ENCODE measurements around the gene PTPRM. TPM values are rescaled to one million over a fixed set of nuclear protein-coding genes. Genes with fewer than 3 reads are reported as not detected.

The PTPRM gene
- total RNA-seq, 4 donors from 2014 or later: 206 to 337 (median 255) TPM

DNA sequence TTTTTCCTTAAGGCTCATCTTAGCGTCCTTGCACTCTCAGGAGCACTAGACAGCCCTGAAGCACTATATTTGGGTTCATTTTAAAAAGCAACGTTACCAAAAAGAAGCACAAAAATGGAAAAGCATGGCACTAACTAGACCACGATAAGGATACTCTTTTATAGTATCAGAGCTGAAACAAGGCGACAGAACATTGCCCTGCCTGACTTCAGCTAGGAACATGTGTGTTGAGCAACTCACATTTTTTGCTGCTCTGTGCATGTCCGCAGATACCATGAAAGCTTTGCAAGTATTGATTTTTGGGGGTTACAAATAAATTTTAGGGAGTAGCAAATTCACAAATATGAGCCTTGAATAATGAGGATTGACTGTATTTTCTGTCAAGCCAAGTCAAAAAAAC, 332.0 kb downstream of the PTPRM start:
- TF ChIP-seq, protein P1, sequence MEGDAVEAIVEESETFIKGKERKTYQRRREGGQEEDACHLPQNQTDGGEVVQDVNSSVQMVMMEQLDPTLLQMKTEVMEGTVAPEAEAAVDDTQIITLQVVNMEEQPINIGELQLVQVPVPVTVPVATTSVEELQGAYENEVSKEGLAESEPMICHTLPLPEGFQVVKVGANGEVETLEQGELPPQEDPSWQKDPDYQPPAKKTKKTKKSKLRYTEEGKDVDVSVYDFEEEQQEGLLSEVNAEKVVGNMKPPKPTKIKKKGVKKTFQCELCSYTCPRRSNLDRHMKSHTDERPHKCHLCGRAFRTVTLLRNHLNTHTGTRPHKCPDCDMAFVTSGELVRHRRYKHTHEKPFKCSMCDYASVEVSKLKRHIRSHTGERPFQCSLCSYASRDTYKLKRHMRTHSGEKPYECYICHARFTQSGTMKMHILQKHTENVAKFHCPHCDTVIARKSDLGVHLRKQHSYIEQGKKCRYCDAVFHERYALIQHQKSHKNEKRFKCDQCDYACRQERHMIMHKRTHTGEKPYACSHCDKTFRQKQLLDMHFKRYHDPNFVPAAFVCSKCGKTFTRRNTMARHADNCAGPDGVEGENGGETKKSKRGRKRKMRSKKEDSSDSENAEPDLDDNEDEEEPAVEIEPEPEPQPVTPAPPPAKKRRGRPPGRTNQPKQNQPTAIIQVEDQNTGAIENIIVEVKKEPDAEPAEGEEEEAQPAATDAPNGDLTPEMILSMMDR (IDR thresholded peaks at IDR 0.05; ENCODE audit: low read depth): no peak

DNA sequence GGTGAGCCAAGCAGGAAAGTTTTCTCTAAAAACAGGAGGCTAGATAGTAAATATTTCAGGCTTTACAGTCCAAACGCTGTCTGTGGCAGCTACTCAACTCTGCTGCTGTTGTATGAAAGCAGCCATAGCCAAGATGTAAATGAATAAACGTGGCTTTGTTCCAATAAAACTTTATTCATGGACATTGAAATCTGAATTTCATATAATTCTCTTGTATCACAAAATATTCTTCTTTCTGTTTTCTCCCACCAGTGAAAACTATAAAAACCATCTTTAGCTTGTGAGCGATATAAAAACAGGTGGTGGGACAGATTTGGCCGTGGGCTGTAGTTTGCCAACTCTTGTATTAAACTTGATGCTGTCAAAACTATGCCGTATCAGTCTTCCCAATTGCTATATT, 333.0 kb downstream of the PTPRM start:
- TF ChIP-seq, protein P1 (IDR thresholded peaks at IDR 0.05; ENCODE audit: low read depth): no peak

GRCh38 chr18:7901657-7902056, 334.5 kb downstream of the PTPRM start:
- TF ChIP-seq, protein P1 (IDR thresholded peaks at IDR 0.05; ENCODE audit: low read depth): no peak

GRCh38 chr18:7902399-7902839, 335.3 kb downstream of the PTPRM start:
- TF ChIP-seq, protein P1 (IDR thresholded peaks at IDR 0.05; ENCODE audit: low read depth): no peak

GRCh38 chr18:7904529-7904928, 337.4 kb downstream of the PTPRM start:
- TF ChIP-seq, protein P1 (IDR thresholded peaks at IDR 0.05; ENCODE audit: low read depth): no peak

DNA sequence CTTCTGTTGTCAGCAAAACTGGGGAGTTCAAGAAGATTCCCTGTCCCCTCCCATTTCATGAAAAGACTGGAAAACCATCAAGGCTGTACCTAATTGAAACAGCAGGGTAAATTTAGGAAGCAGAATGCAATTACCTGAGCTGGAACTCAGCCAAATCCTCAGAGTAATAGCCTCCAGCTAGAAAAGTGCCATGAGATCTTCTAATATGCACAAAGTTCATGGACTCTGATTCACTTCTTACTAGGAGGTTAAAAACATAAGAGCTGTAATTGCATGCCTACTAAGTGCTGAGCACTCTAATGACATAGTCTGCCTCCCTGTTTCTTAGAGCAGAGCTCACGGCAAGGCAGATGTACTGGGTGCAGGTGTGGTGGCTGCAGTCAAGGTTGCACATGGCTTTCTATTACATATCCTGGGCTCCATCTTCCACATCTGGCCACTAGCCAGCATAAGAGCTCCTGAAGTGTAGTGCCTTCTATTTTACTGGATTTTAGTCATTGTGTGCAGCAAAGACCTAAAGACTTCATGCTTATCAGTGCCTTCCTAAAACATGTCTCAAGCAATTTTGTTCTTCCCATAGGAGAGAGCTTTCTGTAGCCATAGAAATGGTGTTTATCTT, 341.7 kb downstream of the PTPRM start:
- TF ChIP-seq, protein P1 (IDR thresholded peaks at IDR 0.05; ENCODE audit: low read depth): no peak

GRCh38 chr18:7914834-7915670, 347.9 kb downstream of the PTPRM start:
- TF ChIP-seq, protein P1 (IDR thresholded peaks at IDR 0.05; ENCODE audit: low read depth): no peak

Measured in subcutaneous adipose tissue (tissue), 4 donors.